Measurements from ENCODE around the gene UTS2R.

The UTS2R gene

GRCh38 chr17:82388223-82388921 is 16.8 kb downstream of the UTS2R start:
- no peak for DNase-seq (ENCODE audit: insufficient read length, low spot score)
- TF ChIP-seq TAF1 (IDR thresholded peaks at IDR 0.05; ENCODE audit: low read depth, low read length) = no peak
- no peak for TF ChIP-seq SPI1 (IDR thresholded peaks at IDR 0.05; ENCODE audit: low read depth, low read length)
- TF ChIP-seq POU2F2 (IDR thresholded peaks at IDR 0.05; ENCODE audit: low read depth, low read length) = no peak
- TF ChIP-seq POLR2AphosphoS5 (IDR thresholded peaks at IDR 0.05; ENCODE audit: low read depth, low read length) = no peak
- no peak for TF ChIP-seq POLR2A (IDR thresholded peaks at IDR 0.05; ENCODE audit: low read depth, low read length)
- no peak for TF ChIP-seq PAX5 (IDR thresholded peaks at IDR 0.05; ENCODE audit: insufficient read depth, low read length, severe bottlenecking)
- no peak for FAIRE-seq

GRCh38 chr17:82388922-82389283 is 17.3 kb downstream of the UTS2R start:
- FAIRE-seq (no peak), DNase-seq (ENCODE audit: insufficient read length, low spot score) (no peak)
- no peak for TF ChIP-seq POLR2AphosphoS5 (IDR thresholded peaks at IDR 0.05; ENCODE audit: low read depth, low read length)
- TF ChIP-seq SPI1 (IDR thresholded peaks at IDR 0.05; ENCODE audit: low read depth, low read length) = no peak
- TF ChIP-seq PAX5 (IDR thresholded peaks at IDR 0.05; ENCODE audit: insufficient read depth, low read length, severe bottlenecking) = no peak
- TF ChIP-seq TAF1 (IDR thresholded peaks at IDR 0.05; ENCODE audit: low read depth, low read length) = no peak
- TF ChIP-seq POLR2A (IDR thresholded peaks at IDR 0.05; ENCODE audit: low read depth, low read length) = no peak
- TF ChIP-seq POU2F2 (IDR thresholded peaks at IDR 0.05; ENCODE audit: low read depth, low read length) = no peak

- no peak for FAIRE-seq
- no peak for DNase-seq (ENCODE audit: insufficient read length, low spot score)
Observed at GRCh38 chr17:82389379-82389778, 17.8 kb downstream of the UTS2R start.

GRCh38 chr17:82390015-82390859 is 18.7 kb downstream of the UTS2R start:
- TF ChIP-seq SPI1 (IDR thresholded peaks at IDR 0.05; ENCODE audit: low read depth, low read length) (no peak), TAF1 (IDR thresholded peaks at IDR 0.05; ENCODE audit: low read depth, low read length) (no peak), PAX5 (IDR thresholded peaks at IDR 0.05; ENCODE audit: insufficient read depth, low read length, severe bottlenecking) (no peak), POLR2AphosphoS5 (IDR thresholded peaks at IDR 0.05; ENCODE audit: low read depth, low read length) (no peak), POLR2A (IDR thresholded peaks at IDR 0.05; ENCODE audit: low read depth, low read length) (no peak), POU2F2 (IDR thresholded peaks at IDR 0.05; ENCODE audit: low read depth, low read length) (no peak)
- no peak for FAIRE-seq
- DNase-seq (ENCODE audit: insufficient read length, low spot score) = no peak

More at GRCh38 chr17:82389379-82389778, 17.8 kb downstream of the UTS2R start:
- TF ChIP-seq POLR2A (IDR thresholded peaks at IDR 0.05; ENCODE audit: low read depth, low read length) (no peak), POLR2AphosphoS5 (IDR thresholded peaks at IDR 0.05; ENCODE audit: low read depth, low read length) (no peak), POU2F2 (IDR thresholded peaks at IDR 0.05; ENCODE audit: low read depth, low read length) (no peak), PAX5 (IDR thresholded peaks at IDR 0.05; ENCODE audit: insufficient read depth, low read length, severe bottlenecking) (no peak), TAF1 (IDR thresholded peaks at IDR 0.05; ENCODE audit: low read depth, low read length) (no peak), SPI1 (IDR thresholded peaks at IDR 0.05; ENCODE audit: low read depth, low read length) (no peak)

GRCh38 chr17:82390860-82391435 is 19.4 kb downstream of the UTS2R start:
- no peak for FAIRE-seq
- TF ChIP-seq POLR2AphosphoS5 (IDR thresholded peaks at IDR 0.05; ENCODE audit: low read depth, low read length) (no peak), TAF1 (IDR thresholded peaks at IDR 0.05; ENCODE audit: low read depth, low read length) (no peak), POU2F2 (IDR thresholded peaks at IDR 0.05; ENCODE audit: low read depth, low read length) (no peak), SPI1 (IDR thresholded peaks at IDR 0.05; ENCODE audit: low read depth, low read length) (no peak), PAX5 (IDR thresholded peaks at IDR 0.05; ENCODE audit: insufficient read depth, low read length, severe bottlenecking) (no peak), POLR2A (IDR thresholded peaks at IDR 0.05; ENCODE audit: low read depth, low read length) (no peak)
- no peak for DNase-seq (ENCODE audit: insufficient read length, low spot score)

- TF ChIP-seq SPI1 (IDR thresholded peaks at IDR 0.05; ENCODE audit: low read depth, low read length) (no peak), POLR2AphosphoS5 (IDR thresholded peaks at IDR 0.05; ENCODE audit: low read depth, low read length) (no peak), PAX5 (IDR thresholded peaks at IDR 0.05; ENCODE audit: insufficient read depth, low read length, severe bottlenecking) (no peak), POLR2A (IDR thresholded peaks at IDR 0.05; ENCODE audit: low read depth, low read length) (no peak), TAF1 (IDR thresholded peaks at IDR 0.05; ENCODE audit: low read depth, low read length) (no peak), POU2F2 (IDR thresholded peaks at IDR 0.05; ENCODE audit: low read depth, low read length) (no peak)
- FAIRE-seq = no peak
- no peak for DNase-seq (ENCODE audit: insufficient read length, low spot score)
Observed at GRCh38 chr17:82391496-82392066, 20.0 kb downstream of the UTS2R start.

- FAIRE-seq = no peak
- TF ChIP-seq POLR2AphosphoS5 (IDR thresholded peaks at IDR 0.05; ENCODE audit: low read depth, low read length) (no peak), PAX5 (IDR thresholded peaks at IDR 0.05; ENCODE audit: insufficient read depth, low read length, severe bottlenecking) (no peak), POLR2A (IDR thresholded peaks at IDR 0.05; ENCODE audit: low read depth, low read length) (no peak), POU2F2 (IDR thresholded peaks at IDR 0.05; ENCODE audit: low read depth, low read length) (no peak), SPI1 (IDR thresholded peaks at IDR 0.05; ENCODE audit: low read depth, low read length) (no peak), TAF1 (IDR thresholded peaks at IDR 0.05; ENCODE audit: low read depth, low read length) (no peak)
Observed at GRCh38 chr17:82392209-82392920, 20.8 kb downstream of the UTS2R start.

GRCh38 chr17:82392941-82393340 is 21.4 kb downstream of the UTS2R start:
- DNase-seq (ENCODE audit: insufficient read length, low spot score) = no peak
- TF ChIP-seq POU2F2 (IDR thresholded peaks at IDR 0.05; ENCODE audit: low read depth, low read length) (no peak), TAF1 (IDR thresholded peaks at IDR 0.05; ENCODE audit: low read depth, low read length) (no peak), PAX5 (IDR thresholded peaks at IDR 0.05; ENCODE audit: insufficient read depth, low read length, severe bottlenecking) (no peak), POLR2AphosphoS5 (IDR thresholded peaks at IDR 0.05; ENCODE audit: low read depth, low read length) (no peak), SPI1 (IDR thresholded peaks at IDR 0.05; ENCODE audit: low read depth, low read length) (no peak), POLR2A (IDR thresholded peaks at IDR 0.05; ENCODE audit: low read depth, low read length) (no peak)
- no peak for FAIRE-seq

More at GRCh38 chr17:82392209-82392920, 20.8 kb downstream of the UTS2R start:
- DNase-seq (ENCODE audit: insufficient read length, low spot score) = no peak

All from GM12891 (cell line).